PC-9 (cell line): ENCODE results near the gene PSTK. TPM values are rescaled to one million over a fixed set of nuclear protein-coding genes. Genes with fewer than 3 reads are reported as not detected.

Experiments used
- BruUV-seq: library from RNA; stranded (reverse); fragments of 400-500 nt; replicated peaks from 2 replicates; lab custom pipeline; 2021; lab: Mats Ljungman, UMichigan
- CTCF ChIA-PET: fragments of 300-600 bp; sonication (Branson Sonifier 250); formaldehyde crosslinking; loops from one replicate; lab custom pipeline; 2022; ENCODE audit warnings: antibody characterized with exemption; lab: Charles Lee
- POLR2A ChIA-PET: fragments of 300-600 bp; sonication (Branson Sonifier 250); formaldehyde crosslinking; loops from one replicate; lab custom pipeline; 2022; ENCODE audit warnings: antibody characterized with exemption; ENCODE audit not compliant: unreplicated experiment; lab: Charles Lee
- DNase-seq, 2 experiments: peaks; one replicate each; pipeline versions ENCODE4 v3.0.0 to v3.0.0-alpha.2; 2015 to 2022; ENCODE audit warnings: mixed read lengths in 1 of 2
- H2AFZ ChIP-seq: fragments of 200-600 bp; sonication (generic); 2 replicates; pipeline ENCODE4 v1.8.1; 2017; ENCODE audit warnings: antibody characterized with exemption
- H3F3A ChIP-seq: fragments of 200-600 bp; sonication (generic); 2 replicates; pipeline ENCODE4 v1.8.1; 2017; ENCODE audit warnings: antibody characterized with exemption, mild to moderate bottlenecking, low read depth; ENCODE audit not compliant: insufficient read depth
- H3K27ac ChIP-seq: fragments of 200-600 bp; sonication (generic); 2 replicates; pipeline ENCODE4 v1.6.1; 2016; ENCODE audit warnings: mixed run types
- H3K27me3 ChIP-seq: fragments of 200-600 bp; sonication (generic); 2 replicates; pipeline ENCODE4 v1.6.1; 2016; ENCODE audit warnings: low read depth, mixed run types; ENCODE audit not compliant: insufficient read depth
- H3K36me3 ChIP-seq: fragments of 200-600 bp; sonication (generic); 2 replicates; pipeline ENCODE4 v1.6.1; 2016; ENCODE audit warnings: low read depth, mixed run types
- H3K4me1 ChIP-seq: fragments of 200-600 bp; sonication (generic); replicated peaks from 2 replicates; pipeline ENCODE4 v1.6.1; 2016; ENCODE audit warnings: mixed run types; ENCODE audit not compliant: insufficient read depth
- H3K4me2 ChIP-seq: fragments of 200-600 bp; sonication (generic); 2 replicates; pipeline ENCODE4 v1.6.1; 2017; ENCODE audit warnings: mixed run types
- H3K4me3 ChIP-seq: fragments of 200-600 bp; sonication (generic); 2 replicates; pipeline ENCODE4 v1.6.1; 2016; ENCODE audit warnings: mixed run types
- H3K79me2 ChIP-seq: fragments of 200-600 bp; sonication (generic); 2 replicates; pipeline ENCODE4 v1.6.1; 2017; ENCODE audit warnings: low read depth, mixed run types
- H3K9me2 ChIP-seq: fragments of 200-600 bp; sonication (generic); 2 replicates; pipeline ENCODE4 v1.8.1; 2017; ENCODE audit warnings: mild to moderate bottlenecking; ENCODE audit not compliant: insufficient read depth
- H3K9me3 ChIP-seq: fragments of 200-600 bp; sonication (generic); 2 replicates; pipeline ENCODE4 v1.8.1; 2016; ENCODE audit warnings: low read depth; ENCODE audit not compliant: insufficient read depth
- H4K20me1 ChIP-seq: fragments of 200-600 bp; sonication (generic); 2 replicates; pipeline ENCODE4 v1.8.1; 2017; ENCODE audit not compliant: insufficient read depth
- EZH2 ChIP-seq: fragments of 200-600 bp; sonication (generic); IDR thresholded peaks from 2 replicates; pipeline ENCODE4 v1.8.0; 2017; ENCODE audit warnings: antibody characterized with exemption, low read depth
- intact Hi-C: fragments of 100-400 bp; cut with micrococcal nuclease; formaldehyde crosslinking; loops from one replicate; pipeline ENCODE4 v1.10.0; 2022; ENCODE audit not compliant: unreplicated experiment
- total RNA-seq: library from RNA; stranded (reverse); gene quantifications from 2 replicates; pipeline ENCODE4 v1.2.3, GENCODE V29; 2021
- TF ChIP-seq, protein P1 (sequence below): fragments of 200-600 bp; sonication (generic); conservative IDR thresholded peaks from 2 replicates; pipeline ENCODE4 v1.6.1; 2017; ENCODE audit warnings: mixed run types, antibody characterized with exemption, mild to moderate bottlenecking, moderate library complexity

The PSTK gene
- total RNA-seq, 1 experiment from 2014 or later = 3.4 TPM

DNA sequence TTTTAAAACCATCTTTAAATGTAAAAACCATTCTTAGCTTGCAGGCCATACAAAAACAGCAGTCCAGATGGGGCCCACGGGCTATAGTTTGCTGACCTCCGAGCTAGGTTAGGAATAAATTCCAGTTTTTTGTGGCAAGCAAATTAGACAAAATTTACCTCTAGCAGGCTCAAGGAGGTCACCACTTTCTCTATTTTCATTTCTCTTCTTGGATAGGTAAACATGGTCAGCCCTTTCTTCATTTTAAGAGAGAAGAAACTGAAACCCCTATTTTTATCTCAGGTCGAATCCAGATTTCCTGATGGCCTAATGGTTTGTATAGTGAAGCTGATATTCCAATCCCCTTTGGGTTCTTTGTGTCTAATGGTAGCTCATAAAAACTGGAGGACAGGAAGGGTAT lies 17.7 kb downstream of the PSTK start:
- no TSS peak for BruUV-seq
- intact Hi-C loops = no loop called here
- CTCF ChIA-PET = no interaction called here
- no peak overlapping the region for H3K4me2 ChIP-seq
- no peak overlapping the region for H3K27ac ChIP-seq
- H3F3A ChIP-seq = no peaks in the 10 kb centered on the region
- no peaks in the 10 kb centered on the region for H3K4me1 ChIP-seq
- DNase-seq = no peak
- TF ChIP-seq EZH2 = no peak
- TF ChIP-seq, protein P1, sequence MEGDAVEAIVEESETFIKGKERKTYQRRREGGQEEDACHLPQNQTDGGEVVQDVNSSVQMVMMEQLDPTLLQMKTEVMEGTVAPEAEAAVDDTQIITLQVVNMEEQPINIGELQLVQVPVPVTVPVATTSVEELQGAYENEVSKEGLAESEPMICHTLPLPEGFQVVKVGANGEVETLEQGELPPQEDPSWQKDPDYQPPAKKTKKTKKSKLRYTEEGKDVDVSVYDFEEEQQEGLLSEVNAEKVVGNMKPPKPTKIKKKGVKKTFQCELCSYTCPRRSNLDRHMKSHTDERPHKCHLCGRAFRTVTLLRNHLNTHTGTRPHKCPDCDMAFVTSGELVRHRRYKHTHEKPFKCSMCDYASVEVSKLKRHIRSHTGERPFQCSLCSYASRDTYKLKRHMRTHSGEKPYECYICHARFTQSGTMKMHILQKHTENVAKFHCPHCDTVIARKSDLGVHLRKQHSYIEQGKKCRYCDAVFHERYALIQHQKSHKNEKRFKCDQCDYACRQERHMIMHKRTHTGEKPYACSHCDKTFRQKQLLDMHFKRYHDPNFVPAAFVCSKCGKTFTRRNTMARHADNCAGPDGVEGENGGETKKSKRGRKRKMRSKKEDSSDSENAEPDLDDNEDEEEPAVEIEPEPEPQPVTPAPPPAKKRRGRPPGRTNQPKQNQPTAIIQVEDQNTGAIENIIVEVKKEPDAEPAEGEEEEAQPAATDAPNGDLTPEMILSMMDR = no peak
- H3K4me3 ChIP-seq = no peak overlapping the region
- H4K20me1 ChIP-seq = peaks cover 8% of the 10 kb centered on the region; the same call in 1 of the 2 replicates
- no peaks in the 10 kb centered on the region for H3K9me3 ChIP-seq
- H3K79me2 ChIP-seq = 0 out of 2 replicates have a peak, but pooled peaks cover 7% of the 10 kb centered on the region
- no peaks in the 10 kb centered on the region for H3K9me2 ChIP-seq
- no peaks in the 10 kb centered on the region for H3K36me3 ChIP-seq
- POLR2A ChIA-PET = no interaction called here
- H2AFZ ChIP-seq = no peak overlapping the region
- H3K27me3 ChIP-seq = no peaks in the 10 kb centered on the region

DNA sequence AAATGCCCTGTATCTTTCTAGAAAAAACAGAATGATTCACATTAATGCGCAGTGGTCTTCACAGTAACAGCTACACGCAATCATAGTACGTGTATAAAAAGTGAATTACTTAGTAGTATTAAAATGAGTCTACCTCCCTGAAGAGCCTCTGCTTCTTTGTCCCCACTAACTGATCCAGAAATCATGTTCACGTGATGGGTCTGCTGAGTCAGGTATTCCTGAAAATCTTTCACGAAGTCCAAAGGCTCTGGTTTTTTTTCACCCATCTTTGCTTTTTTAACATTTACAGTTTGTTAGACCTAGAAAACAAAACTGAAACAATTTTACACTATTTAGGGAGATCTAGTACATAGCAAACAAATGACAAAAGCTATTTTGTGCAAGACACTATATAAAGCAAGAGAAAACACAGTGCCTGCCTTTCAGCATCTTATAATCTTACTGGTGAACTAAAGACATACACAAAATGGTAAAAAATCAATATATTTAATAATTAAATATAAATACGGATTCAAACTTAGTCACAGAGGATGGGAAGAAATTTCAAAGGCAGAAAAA lies 18.2 kb downstream of the PSTK start:
- intact Hi-C loops = no loop called here
- peaks cover 11% of the 10 kb centered on the region; the same call in 1 of the 2 replicates for H3K79me2 ChIP-seq
- H3K27ac ChIP-seq = no peak overlapping the region
- POLR2A ChIA-PET = no interaction called here
- DNase-seq = no peak
- no peaks in the 10 kb centered on the region for H3K9me3 ChIP-seq
- H4K20me1 ChIP-seq = peaks cover 8% of the 10 kb centered on the region; the same call in 1 of the 2 replicates
- BruUV-seq = no TSS peak
- H3K4me2 ChIP-seq = no peak overlapping the region
- no peak for TF ChIP-seq EZH2
- TF ChIP-seq, protein P1 = no peak
- H3K4me3 ChIP-seq = no peak overlapping the region
- no peaks in the 10 kb centered on the region for H3F3A ChIP-seq
- H3K36me3 ChIP-seq = no peaks in the 10 kb centered on the region
- no peak overlapping the region for H2AFZ ChIP-seq
- no peaks in the 10 kb centered on the region for H3K4me1 ChIP-seq
- no peaks in the 10 kb centered on the region for H3K27me3 ChIP-seq
- no peaks in the 10 kb centered on the region for H3K9me2 ChIP-seq
- CTCF ChIA-PET = no interaction called here

- Histone ChIP-seq H2AFZ (no peak overlapping the region), H3K9me3 (no peaks in the 10 kb centered on the region), H3K79me2 (peaks cover 16% of the 10 kb centered on the region; the same call in 1 of the 2 replicates), H3K4me3 (no peak overlapping the region), H3F3A (no peaks in the 10 kb centered on the region), H3K4me2 (no peak overlapping the region), H3K27me3 (no peaks in the 10 kb centered on the region), H4K20me1 (peaks cover 8% of the 10 kb centered on the region; the same call in 1 of the 2 replicates), H3K36me3 (no peaks in the 10 kb centered on the region), H3K27ac (no peak overlapping the region), H3K9me2 (no peaks in the 10 kb centered on the region), H3K4me1 (no peaks in the 10 kb centered on the region)
- no peak for TF ChIP-seq EZH2
- TF ChIP-seq, protein P1 = no peak
- no peak for DNase-seq
- ChIA-PET CTCF (no interaction called here), POLR2A (no interaction called here)
- BruUV-seq = no TSS peak
- intact Hi-C loops = no loop called here
Observed at GRCh38 chr10:122998934-122999333, 18.7 kb downstream of the PSTK start.
